HG03097 (cell line): Measurements from ENCODE around the gene C5AR2.
"Not testable (repeated sequence)": the region's sequence is repeated elsewhere in the genome, so short reads cannot be mapped to it uniquely, and the experiment has no call there.

Source experiments
- ATAC-seq: cut with Tn5 transposase; IDR thresholded peaks from one replicate; pipeline ENCODE4 v1.9.1; 2021; ENCODE audit not compliant: unreplicated experiment, low FRiP score

Gene C5AR2

DNA sequence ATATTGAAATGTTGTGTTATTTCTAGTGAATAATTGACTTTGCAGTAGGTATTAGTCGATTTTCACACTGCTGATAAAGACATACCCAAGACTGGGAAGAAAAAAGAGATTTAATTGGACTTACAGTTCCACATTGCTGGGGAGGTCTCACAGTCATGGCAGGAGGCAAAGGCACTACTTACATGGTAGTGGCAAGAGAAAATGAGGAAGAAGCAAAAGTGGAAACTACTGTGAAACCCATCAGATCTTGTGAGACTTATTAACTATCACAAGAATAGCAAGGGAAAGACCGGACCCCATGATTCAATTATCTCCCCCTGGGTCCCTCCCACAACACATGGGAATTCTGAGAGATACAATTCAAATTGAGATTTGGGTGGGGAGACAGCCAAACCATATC lies 9.9 kb upstream of the C5AR2 start:
- no peak for ATAC-seq

DNA sequence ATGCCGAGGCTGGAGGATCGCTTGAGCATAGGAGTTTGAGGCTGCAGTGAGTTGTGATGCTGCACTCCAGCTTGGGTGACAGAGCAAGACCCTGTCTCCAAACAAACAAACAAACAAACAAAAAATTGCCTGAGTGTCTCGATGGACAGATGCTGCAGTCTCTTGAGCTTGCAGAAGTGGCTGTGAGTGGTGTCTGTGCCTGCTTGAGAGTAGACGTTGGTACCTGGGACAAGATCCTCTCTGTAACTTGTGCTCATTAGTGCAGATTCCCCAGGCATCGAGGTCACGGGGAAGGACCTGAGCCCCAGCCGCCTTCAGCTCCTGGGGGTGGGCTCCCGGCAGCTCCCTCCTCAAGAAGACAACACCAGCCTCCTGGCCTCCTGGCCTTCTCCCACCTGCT lies 8.6 kb upstream of the C5AR2 start:
- no peak for ATAC-seq

DNA sequence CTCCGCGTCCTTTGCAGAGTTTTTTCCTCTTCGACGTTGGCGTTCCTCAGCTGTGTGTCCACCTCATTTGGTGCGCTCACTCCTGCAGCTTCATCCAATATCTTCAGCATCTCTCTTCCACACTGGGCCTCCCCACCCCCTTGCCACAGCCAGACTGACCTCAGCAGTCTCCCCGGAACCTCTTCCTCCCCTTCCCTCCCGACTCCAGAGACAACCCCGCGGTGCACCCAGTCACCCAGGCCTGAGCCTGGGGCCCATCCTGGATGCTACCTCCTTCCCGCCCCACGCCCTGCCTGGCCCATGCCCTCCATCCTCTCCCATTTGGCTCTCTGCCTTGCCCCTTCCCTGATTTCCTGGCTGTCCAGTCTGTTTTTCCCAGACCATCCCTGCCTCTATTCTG lies 8.1 kb upstream of the C5AR2 start:
- no peak for ATAC-seq

DNA sequence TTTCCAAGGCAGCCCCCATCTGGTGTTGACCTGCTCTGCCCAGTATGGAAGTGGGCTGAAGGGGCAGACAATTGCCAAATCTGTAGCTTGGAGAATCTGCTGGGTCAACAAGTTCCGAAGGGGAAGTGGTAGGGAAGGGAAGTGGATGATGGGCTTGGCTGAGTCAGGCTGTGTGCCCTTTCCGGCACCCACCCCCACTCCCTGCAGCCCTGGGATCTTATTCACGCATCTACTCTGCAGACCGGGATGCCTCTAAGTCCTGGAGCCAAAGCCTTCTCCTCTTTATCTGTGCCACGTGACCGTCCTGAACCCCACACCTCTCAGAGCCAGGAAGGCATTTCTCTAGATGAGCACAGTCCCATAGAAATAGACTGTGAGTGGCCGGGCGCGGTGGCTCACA lies 7.5 kb upstream of the C5AR2 start:
- no peak for ATAC-seq

DNA sequence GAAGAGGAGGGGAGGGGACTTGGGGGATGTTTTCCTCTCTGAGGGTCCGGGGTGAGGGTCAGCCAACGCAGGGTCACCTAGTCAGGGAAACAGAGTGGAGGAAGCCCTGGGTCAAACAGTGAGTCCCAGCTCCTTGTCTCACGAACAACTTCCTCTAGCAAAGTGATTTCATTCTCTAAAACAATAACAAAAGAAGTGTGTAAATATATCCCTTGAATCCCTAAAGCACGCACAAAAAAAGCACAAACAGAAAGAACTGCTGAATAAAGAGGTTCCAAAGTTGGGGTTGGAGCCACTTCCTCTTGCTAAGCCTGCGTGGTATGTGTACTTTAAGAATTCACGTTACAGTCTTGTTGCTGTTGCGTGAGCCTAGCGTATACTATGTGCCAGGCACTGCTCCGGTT lies 1.5 kb upstream of the C5AR2 start:
- ATAC-seq, result no peak

DNA sequence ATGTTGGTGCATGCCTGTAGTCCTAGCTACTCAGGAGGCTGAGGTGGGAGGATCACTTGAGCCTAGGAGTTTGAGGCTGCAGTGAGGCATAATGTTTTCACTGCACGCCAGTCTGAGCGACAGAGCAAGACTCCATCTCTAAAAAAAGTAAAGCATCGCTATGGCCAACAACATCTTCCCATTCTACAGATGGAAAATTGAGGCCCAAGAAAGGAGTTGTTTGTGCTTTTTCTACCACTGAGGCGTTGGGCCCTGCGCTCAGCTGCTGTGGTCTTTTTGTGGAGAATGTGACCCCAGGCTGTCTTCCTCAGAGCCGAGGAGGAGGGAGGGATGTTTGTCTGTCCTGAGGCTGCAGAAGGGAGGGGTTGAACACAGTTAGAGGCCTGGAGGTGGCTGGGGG lies 485 bp upstream of the C5AR2 start:
- ATAC-seq, result no peak

- not testable (repeated sequence) for ATAC-seq
These were observed 5.1 kb downstream of the C5AR2 start for GRCh38 chr19:47336765-47337718.

DNA sequence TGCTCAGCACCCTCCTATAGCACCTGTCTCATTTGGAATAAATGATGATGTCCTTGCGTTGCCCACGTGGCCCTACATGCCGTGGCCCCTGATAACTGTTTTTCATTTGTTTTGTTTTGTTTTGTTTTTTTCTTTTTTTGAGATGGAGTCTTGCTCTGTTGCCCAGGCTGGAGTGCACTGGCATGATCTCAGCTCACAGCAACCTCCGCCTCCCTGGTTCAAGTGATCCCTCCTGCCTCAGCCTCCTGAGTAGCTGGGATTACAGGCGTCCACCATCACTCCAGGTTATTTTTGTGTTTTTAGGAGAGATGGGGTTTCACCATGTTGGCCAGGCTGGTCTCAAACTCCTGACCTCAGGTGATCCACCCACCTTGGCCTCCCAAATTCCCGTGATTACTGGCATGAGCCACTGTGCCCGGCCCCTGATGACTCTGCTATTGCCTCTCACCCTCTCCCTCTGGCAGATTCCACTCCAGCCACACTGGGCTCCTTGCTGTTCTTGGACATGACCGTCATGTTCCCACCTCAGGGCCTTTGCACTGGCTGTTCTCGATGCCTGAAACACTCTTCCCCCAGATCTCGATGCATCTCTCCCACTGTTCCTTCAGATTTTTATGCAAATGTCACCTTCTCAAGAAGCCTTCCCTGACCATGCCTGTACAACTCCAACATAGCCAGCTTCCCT lies 7.4 kb downstream of the C5AR2 start:
- ATAC-seq, result no peak

DNA sequence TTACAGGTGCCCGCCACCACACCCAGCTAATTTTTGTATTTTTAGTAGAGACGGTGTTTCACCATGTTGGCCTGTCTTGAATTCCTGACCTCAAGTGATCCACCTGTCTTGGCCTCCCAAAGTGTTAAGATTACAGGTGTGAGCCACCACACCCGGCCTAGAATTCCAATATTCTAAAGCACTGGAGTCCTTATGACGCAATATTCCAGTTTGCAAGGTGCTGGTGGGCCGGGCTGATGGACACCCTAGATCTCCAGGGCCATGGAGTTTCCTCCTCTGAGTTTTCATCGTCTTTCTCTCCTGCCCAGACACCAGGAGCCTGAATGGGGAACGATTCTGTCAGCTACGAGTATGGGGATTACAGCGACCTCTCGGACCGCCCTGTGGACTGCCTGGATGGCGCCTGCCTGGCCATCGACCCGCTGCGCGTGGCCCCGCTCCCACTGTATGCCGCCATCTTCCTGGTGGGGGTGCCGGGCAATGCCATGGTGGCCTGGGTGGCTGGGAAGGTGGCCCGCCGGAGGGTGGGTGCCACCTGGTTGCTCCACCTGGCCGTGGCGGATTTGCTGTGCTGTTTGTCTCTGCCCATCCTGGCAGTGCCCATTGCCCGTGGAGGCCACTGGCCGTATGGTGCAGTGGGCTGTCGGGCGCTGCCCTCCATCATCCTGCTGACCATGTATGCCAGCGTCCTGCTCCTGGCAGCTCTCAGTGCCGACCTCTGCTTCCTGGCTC lies 8.7 kb downstream of the C5AR2 start:
- no peak for ATAC-seq

DNA sequence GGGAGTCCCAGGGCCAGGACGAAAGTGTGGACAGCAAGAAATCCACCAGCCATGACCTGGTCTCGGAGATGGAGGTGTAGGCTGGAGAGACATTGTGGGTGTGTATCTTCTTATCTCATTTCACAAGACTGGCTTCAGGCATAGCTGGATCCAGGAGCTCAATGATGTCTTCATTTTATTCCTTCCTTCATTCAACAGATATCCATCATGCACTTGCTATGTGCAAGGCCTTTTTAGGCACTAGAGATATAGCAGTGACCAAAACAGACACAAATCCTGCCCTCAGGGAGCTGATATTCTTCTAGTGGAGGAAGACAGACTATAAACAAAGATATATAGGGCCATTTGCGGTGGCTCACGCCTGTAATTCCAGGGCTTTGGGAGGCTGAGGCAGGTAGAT lies 9.8 kb downstream of the C5AR2 start:
- ATAC-seq, result no peak

GRCh38 chr19:47343194-47343802 lies 11.3 kb downstream of the C5AR2 start:
- ATAC-seq, result no peak

DNA sequence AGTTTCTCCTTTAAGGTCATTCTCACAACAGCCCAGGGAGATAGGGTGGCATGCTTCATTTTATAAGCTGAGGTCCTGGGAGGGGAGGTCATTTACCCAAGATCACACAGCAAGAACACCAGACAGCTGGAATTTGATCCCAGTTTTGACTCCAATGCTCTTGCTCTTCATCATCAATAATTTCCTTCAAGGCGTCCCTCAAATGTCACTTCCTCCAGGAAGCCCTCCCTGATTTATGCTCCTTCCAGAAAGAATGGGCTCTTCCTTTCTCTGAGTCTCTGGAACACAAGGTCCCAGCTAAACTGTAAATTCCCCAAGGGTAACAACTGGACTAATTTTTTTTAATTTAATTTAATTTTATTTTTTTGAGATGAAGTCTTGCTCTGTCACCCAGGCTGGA lies 12.4 kb downstream of the C5AR2 start:
- no peak for ATAC-seq

GRCh38 chr19:47346024-47346423 lies 14.0 kb downstream of the C5AR2 start:
- ATAC-seq, result not testable (repeated sequence)

DNA sequence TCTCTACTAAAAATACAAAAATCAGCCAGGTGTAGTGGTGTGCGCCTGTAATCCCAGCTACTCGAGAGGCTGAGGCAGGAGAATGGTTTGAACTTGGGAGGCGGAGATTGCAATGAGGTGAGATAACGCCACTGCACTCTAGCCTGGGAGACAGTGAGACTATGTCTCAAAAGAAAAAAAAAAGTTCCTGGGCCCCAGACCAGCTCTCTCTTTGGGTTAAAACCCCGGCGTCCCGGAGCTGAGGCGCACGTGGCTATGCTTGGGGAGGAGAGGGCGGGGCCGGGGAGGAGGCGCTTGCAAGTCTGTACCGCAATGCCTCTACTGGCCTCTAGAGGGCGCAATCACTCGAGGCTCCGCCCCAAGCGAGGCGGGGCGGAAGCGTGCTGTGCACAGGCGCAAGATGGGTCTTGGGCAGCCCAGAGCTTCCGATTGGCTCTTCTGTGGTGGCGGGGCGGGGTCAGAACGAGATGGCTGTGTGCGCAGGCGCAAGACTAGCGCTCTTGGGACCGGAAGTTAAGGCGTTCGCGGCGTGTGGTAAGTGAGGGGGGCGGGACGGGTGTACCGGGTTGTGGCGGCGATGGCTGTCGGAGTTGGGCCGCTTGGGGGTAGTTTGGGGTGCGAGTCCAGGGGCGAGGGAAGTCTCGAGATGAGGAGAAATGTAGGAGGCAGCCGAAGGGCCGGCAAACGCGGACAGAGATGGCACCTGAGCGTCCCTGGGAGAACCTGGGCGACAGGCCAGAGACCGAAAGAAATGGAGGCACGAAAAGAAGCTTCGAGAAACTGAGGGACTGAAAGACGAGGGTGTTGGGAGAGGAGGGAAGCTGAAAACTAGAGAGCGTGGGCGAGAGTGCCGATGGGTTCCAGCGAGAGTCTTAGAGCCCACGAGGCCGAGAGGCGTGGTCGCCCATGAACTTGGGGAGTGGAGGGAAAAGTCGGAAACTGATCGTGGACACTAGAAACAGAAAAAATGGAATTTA lies 17.1 kb downstream of the C5AR2 start, which contains the start of gene DHX34:
Gene DHX34 (plus strand): TSS at position 497 of the 977 bp plus-strand sequence. CDS start 3,716 bp downstream, outside the sequence.
- ATAC-seq, result peak; percentile 94

DNA sequence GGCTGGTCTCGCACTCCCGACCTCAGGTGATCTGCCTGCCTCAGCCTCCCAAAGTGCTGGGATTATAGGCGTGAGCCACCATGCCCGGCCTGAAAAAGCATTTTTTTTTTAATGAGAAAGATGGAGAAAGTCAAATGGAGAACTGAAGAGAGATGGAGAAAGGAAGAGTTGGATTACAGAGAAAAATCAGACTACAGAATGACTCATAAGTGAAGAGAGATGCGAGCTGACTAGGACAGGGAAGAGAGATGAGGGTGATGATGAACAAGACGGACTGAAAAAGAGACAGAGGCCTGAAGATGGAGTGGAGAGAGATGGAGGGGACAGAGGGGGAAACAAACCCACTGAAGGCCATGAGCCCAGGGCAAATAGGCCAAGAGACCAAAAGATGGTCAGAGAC lies 18.7 kb downstream of the C5AR2 start:
- no peak for ATAC-seq

GRCh38 chr19:47351548-47351947 lies 19.6 kb downstream of the C5AR2 start:
- ATAC-seq, result no peak

DNA sequence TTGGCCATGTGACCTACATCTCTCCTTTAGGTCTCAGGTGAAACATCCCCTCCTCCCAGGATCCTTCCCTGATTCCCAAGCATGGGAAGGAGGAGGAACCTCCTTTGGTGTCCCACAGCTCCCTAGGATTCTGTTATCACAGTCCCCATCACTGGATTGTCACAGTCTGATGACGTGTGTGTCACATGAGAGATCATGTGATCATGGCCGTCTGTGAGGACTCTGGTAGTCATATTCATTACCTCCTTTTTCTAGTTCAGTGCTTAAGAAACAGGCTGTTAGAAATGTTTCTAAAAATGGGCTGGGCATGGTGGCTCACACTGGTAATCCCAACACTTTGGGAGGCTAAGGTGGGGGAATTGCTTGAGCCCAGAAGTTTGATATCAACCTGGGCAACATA lies 20.1 kb downstream of the C5AR2 start:
- no peak for ATAC-seq

DNA sequence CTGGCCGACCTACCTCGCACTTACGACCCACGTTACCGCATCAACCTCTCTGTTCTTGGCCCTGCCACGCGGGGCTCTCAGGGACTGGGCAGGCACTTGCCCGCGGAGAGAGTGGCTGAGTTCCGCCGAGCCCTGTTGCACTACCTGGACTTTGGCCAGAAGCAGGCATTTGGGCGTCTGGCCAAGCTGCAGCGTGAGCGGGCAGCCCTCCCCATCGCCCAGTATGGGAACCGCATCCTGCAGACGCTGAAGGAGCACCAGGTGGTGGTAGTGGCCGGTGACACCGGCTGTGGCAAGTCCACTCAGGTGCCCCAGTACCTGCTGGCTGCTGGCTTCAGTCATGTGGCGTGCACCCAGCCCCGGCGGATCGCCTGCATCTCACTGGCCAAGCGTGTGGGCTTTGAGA lies 21.3 kb downstream of the C5AR2 start:
- ATAC-seq, result no peak

- ATAC-seq, result no peak
These were observed 24.9 kb downstream of the C5AR2 start for GRCh38 chr19:47356900-47357299.
